HCT116 (cell line): Measurements from ENCODE around the gene TIMP4.

Experiments used
- CTCF ChIP-seq, 3 experiments: fragments of 200-600 bp in 1 of 3; sonication (generic) in 1 of 3; IDR thresholded peaks in 2 of 3; conservative IDR thresholded peaks in 1 of 3; 2 replicates each; pipeline ENCODE4 v1.5.1; 2012 to 2017; ENCODE audit warnings: low read depth in 2 of 3, low read length in 2 of 3, antibody characterized with exemption in 1 of 3, borderline replicate concordance in 1 of 3, control low read depth in 1 of 3, mild to moderate bottlenecking in 1 of 3, mixed read lengths in 1 of 3, mixed run types in 1 of 3, moderate library complexity in 1 of 3; ENCODE audit not compliant: insufficient read depth in 1 of 3
- EGR1 ChIP-seq: IDR thresholded peaks from 2 replicates; pipeline ENCODE4 v1.6.1; 2012; ENCODE audit warnings: low read depth
- EZH2 ChIP-seq: fragments of 200-600 bp; sonication (generic); IDR thresholded peaks from 2 replicates; pipeline ENCODE4 v1.6.1; 2017; ENCODE audit warnings: antibody characterized with exemption, mixed run types
- JUND ChIP-seq: IDR thresholded peaks from 2 replicates; pipeline ENCODE4 v1.6.1; 2012
- MAX ChIP-seq: IDR thresholded peaks from 2 replicates; pipeline ENCODE4 v1.6.1; 2012
- POLR2A ChIP-seq: IDR thresholded peaks from 2 replicates; pipeline ENCODE4 v1.7.0; 2011; ENCODE audit warnings: borderline replicate concordance; ENCODE audit not compliant: insufficient read depth, insufficient read length; ENCODE audit errors: extremely low read depth
- POLR2AphosphoS5 ChIP-seq: IDR thresholded peaks from 2 replicates; pipeline ENCODE4 v1.6.1; 2011; ENCODE audit warnings: mild to moderate bottlenecking, low read depth, low read length, moderate library complexity
- REST ChIP-seq: IDR thresholded peaks from 2 replicates; pipeline ENCODE4 v1.6.1; 2012; ENCODE audit warnings: low read depth
- ZBTB33 ChIP-seq: IDR thresholded peaks from 2 replicates; pipeline ENCODE4 v1.6.1; 2011; ENCODE audit warnings: mild to moderate bottlenecking, low read length, moderate library complexity; ENCODE audit not compliant: insufficient replicate concordance; ENCODE audit errors: extremely low read depth

- TF ChIP-seq POLR2AphosphoS5 (no peak), CTCF (IDR thresholded peaks at IDR 0.05 in 2 of 3, conservative IDR thresholded peaks at IDR 0.05 in 1 of 3; ENCODE audit: borderline replicate concordance in 1 of 3, insufficient read depth in 1 of 3, low read depth in 2 of 3, low read length in 2 of 3) (no peak), POLR2A (no peak), EZH2 (no peak), MAX (no peak), EGR1 (no peak), REST (no peak), JUND (no peak), ZBTB33 (no peak)
Measured at GRCh38 chr3:12125772-12126171, 32.9 kb downstream of the TIMP4 start.
